ENCODE results near the gene R3HDM1. TPM values are rescaled to one million over a fixed set of nuclear protein-coding genes. Genes with fewer than 3 reads are reported as not detected.

The R3HDM1 gene
- total RNA-seq, 2 donors from 2014 or later, result 9.3 to 51.5 TPM

DNA sequence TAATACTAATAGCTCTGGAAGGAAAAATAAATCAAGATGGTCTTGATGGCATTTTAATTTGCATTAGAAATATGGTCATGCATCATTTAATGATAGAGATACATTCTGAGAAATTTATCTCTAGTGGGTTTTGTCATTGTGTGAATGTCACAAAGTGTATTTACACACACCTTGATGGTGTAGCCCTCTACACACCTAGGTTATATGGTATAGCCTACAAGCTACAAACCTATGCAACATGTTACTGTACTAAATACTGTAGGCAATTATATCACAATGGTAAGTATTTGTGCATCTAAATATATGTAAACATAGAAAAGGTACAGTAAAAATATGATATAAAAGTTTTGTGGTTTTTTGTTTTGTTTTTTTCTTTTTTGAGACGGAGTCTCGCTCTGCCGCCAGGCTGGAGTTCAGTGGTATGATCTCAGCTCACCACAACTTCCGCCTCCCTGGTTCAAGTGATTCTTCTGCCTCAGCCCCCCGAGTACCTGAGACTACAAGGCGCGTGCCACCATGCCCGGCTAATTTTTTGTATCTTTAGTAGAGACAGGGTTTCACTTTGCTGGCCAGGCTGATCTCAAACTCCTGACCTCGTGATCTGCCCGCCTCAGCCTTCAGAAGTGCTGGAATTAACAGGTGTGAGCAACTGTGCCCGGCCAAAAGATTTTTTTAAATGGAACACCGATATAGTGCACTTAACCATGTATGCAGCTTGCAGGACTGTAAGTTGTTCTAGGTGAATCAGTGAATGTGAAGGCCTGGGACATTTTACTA lies 126.7 kb downstream of the R3HDM1 start:
- Histone ChIP-seq H3K27me3 (replicated peaks; ENCODE audit: insufficient read depth) (no peaks in the 10 kb centered on the region), H3K36me3 (no peaks in the 10 kb centered on the region)
- 94% methylated on average over 12 of the region's 12 CpGs for WGBS

GRCh38 chr2:135662088-135662487 lies 130.8 kb downstream of the R3HDM1 start:
- 68% methylated on average over 1 of the region's 1 CpG for WGBS
- no peaks in the 10 kb centered on the region for H3K4me1 ChIP-seq (replicated peaks)
- no peak overlapping the region for H3K4me3 ChIP-seq
- no peak for DNase-seq (ENCODE audit: low spot score)
- TF ChIP-seq POLR2A (IDR thresholded peaks at IDR 0.05) (no peak), POLR2AphosphoS5 (IDR thresholded peaks at IDR 0.05) (no peak), CTCF (IDR thresholded peaks at IDR 0.05) (no peak)
- no peaks in the 10 kb centered on the region for H3K36me3 ChIP-seq
- H3K27ac ChIP-seq, result no peak overlapping the region
- intact Hi-C loops (cut with DNase I), result no loop called here
- H3K9me3 ChIP-seq, result no peaks in the 10 kb centered on the region
- no peaks in the 10 kb centered on the region for H3K27me3 ChIP-seq (replicated peaks; ENCODE audit: insufficient read depth)

More for the DNA sequence above, 126.7 kb downstream of the R3HDM1 start:
- no peaks in the 10 kb centered on the region for H3K9me3 ChIP-seq
- TF ChIP-seq POLR2AphosphoS5 (IDR thresholded peaks at IDR 0.05) (no peak), POLR2A (IDR thresholded peaks at IDR 0.05) (no peak), CTCF (IDR thresholded peaks at IDR 0.05) (no peak)
- H3K4me1 ChIP-seq (replicated peaks), result no peaks in the 10 kb centered on the region
- intact Hi-C loops (cut with DNase I), result no loop called here
- no peak for DNase-seq (ENCODE audit: low spot score)
- H3K27ac ChIP-seq, result no peak overlapping the region
- no peak overlapping the region for H3K4me3 ChIP-seq

GRCh38 chr2:135663148-135663700 lies 131.9 kb downstream of the R3HDM1 start:
- Histone ChIP-seq H3K9me3 (no peaks in the 10 kb centered on the region), H3K27me3 (replicated peaks; ENCODE audit: insufficient read depth) (no peaks in the 10 kb centered on the region), H3K27ac (no peak overlapping the region), H3K4me3 (no peak overlapping the region), H3K4me1 (replicated peaks) (no peaks in the 10 kb centered on the region), H3K36me3 (no peaks in the 10 kb centered on the region)
- intact Hi-C loops (cut with DNase I), result no loop called here
- no peak for TF ChIP-seq CTCF (IDR thresholded peaks at IDR 0.05)
- TF ChIP-seq POLR2A (IDR thresholded peaks at IDR 0.05), result no peak
- no peak for TF ChIP-seq POLR2AphosphoS5 (IDR thresholded peaks at IDR 0.05)
- DNase-seq (ENCODE audit: low spot score), result no peak

- no peak for DNase-seq (ENCODE audit: low spot score)
- no peaks in the 10 kb centered on the region for H3K9me3 ChIP-seq
- TF ChIP-seq CTCF (IDR thresholded peaks at IDR 0.05) (no peak), POLR2A (IDR thresholded peaks at IDR 0.05) (no peak), POLR2AphosphoS5 (IDR thresholded peaks at IDR 0.05) (no peak)
- H3K36me3 ChIP-seq, result no peaks in the 10 kb centered on the region
- H3K4me1 ChIP-seq (replicated peaks), result no peaks in the 10 kb centered on the region
- H3K4me3 ChIP-seq, result no peak overlapping the region
- no peak overlapping the region for H3K27ac ChIP-seq
- intact Hi-C loops (cut with DNase I), result no loop called here
- no peaks in the 10 kb centered on the region for H3K27me3 ChIP-seq (replicated peaks; ENCODE audit: insufficient read depth)
Observed at GRCh38 chr2:135664623-135665068, 133.4 kb downstream of the R3HDM1 start.

DNA sequence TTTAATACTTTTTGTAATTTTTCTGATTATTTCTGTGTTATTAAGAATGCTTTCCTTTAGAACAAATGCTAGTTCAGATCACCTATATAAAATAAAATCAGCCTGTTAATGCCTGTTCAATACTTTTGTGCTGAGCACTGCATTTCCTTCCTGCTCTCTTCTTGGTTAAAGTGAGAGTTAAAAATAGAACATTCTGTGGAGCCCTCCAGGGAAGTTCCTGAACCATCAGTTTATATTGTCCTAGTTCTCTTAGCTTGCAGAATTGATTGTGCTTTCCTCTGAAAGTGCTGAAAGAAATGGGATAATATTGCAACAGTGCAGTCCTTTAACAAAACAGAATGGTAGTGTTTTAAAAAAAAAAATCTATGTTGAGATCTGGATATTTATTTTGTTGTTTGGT lies 135.8 kb downstream of the R3HDM1 start:
- DNase-seq (ENCODE audit: low spot score), result no peak
- no peak overlapping the region for H3K27ac ChIP-seq
- intact Hi-C loops (cut with DNase I), result no loop called here
- H3K36me3 ChIP-seq, result no peaks in the 10 kb centered on the region
- no peaks in the 10 kb centered on the region for H3K9me3 ChIP-seq
- TF ChIP-seq POLR2A (IDR thresholded peaks at IDR 0.05) (no peak), CTCF (IDR thresholded peaks at IDR 0.05) (no peak), POLR2AphosphoS5 (IDR thresholded peaks at IDR 0.05) (no peak)
- no peak overlapping the region for H3K4me3 ChIP-seq
- no peaks in the 10 kb centered on the region for H3K4me1 ChIP-seq (replicated peaks)
- H3K27me3 ChIP-seq (replicated peaks; ENCODE audit: insufficient read depth), result no peaks in the 10 kb centered on the region

All from prostate gland (tissue), 2 donors.